Muscle layer of duodenum (tissue), 2 donors: ENCODE data around the gene KAT7.

Experiments used
- H3K27ac ChIP-seq: one replicate; pipeline ENCODE4 v1.7.0; 2013; ENCODE audit warnings: mild to moderate bottlenecking, low read length
- H3K27me3 ChIP-seq: one replicate; pipeline ENCODE4 v1.7.0; 2013; ENCODE audit warnings: low read depth, mild to moderate bottlenecking, control low read depth, low read length
- H3K36me3 ChIP-seq, 2 donors: one replicate each; pipeline ENCODE4 v1.7.0; 2013; ENCODE audit warnings: low read length in 2 of 2, control low read depth in 1 of 2, mild to moderate bottlenecking in 1 of 2; ENCODE audit not compliant: insufficient read depth in 2 of 2, control insufficient read depth in 1 of 2
- H3K4me1 ChIP-seq, 2 donors: one replicate each; pipeline ENCODE4 v1.7.0; 2013; ENCODE audit warnings: low read length in 2 of 2, mild to moderate bottlenecking in 2 of 2, control low read depth in 1 of 2, moderate library complexity in 1 of 2; ENCODE audit not compliant: insufficient read depth in 2 of 2, control insufficient read depth in 1 of 2
- H3K4me3 ChIP-seq, 2 donors: one replicate each; pipeline ENCODE4 v1.7.0; 2013; ENCODE audit warnings: low read length in 2 of 2, low read depth in 1 of 2, mild to moderate bottlenecking in 1 of 2
- H3K9me3 ChIP-seq, 2 donors: one replicate each; pipeline ENCODE4 v1.7.0; 2013; ENCODE audit warnings: low read length in 2 of 2, control low read depth in 1 of 2, mild to moderate bottlenecking in 1 of 2; ENCODE audit not compliant: control insufficient read depth in 1 of 2
- donor health status: healthy.

The KAT7 gene

GRCh38 chr17:49762151-49762941 is 26.1 kb upstream of the KAT7 start:
- H3K9me3 ChIP-seq: no peaks in the 10 kb centered on the region
- H3K27ac ChIP-seq: no peak overlapping the region
- H3K4me1 ChIP-seq: peaks cover 8 to 25% of the 10 kb centered on the region in 2 donors
- peak overlapping the region; percentile 66 to 87 for H3K4me3 ChIP-seq
- no peaks in the 10 kb centered on the region for H3K36me3 ChIP-seq
- H3K27me3 ChIP-seq: no peaks in the 10 kb centered on the region

- H3K27ac ChIP-seq: no peak within 1 kb of the TSS
Measured at GRCh38 chr17:49763735-49764558, 24.5 kb upstream of the KAT7 start, which contains the start of gene FAM117A. FAM117A (minus strand) TSS chr17:49764131; CDS start chr17:49764087, 44 bp downstream.

GRCh38 chr17:49764559-49765180 is 23.8 kb upstream of the KAT7 start:
- Histone ChIP-seq H3K4me3 (peak overlapping the region; percentile 64 to 87), H3K4me1 (peaks cover 8 to 24% of the 10 kb centered on the region in 2 donors), H3K27me3 (no peaks in the 10 kb centered on the region), H3K36me3 (no peaks in the 10 kb centered on the region), H3K9me3 (no peaks in the 10 kb centered on the region), H3K27ac (no peak overlapping the region)

More at GRCh38 chr17:49763735-49764558, 24.5 kb upstream of the KAT7 start, which contains the start of gene FAM117A:
- no peaks in the 10 kb centered on the region for H3K9me3 ChIP-seq
- no peaks in the 10 kb centered on the region for H3K36me3 ChIP-seq
- peaks cover 8 to 24% of the 10 kb centered on the region in 2 donors for H3K4me1 ChIP-seq
- no peaks in the 10 kb centered on the region for H3K27me3 ChIP-seq
- H3K4me3 ChIP-seq: peak within 1 kb of the TSS; percentile 66 to 87

- H3K36me3 ChIP-seq: no peaks in the 10 kb centered on the region
- H3K4me3 ChIP-seq: no peak overlapping the region
- H3K27ac ChIP-seq: no peak overlapping the region
- H3K9me3 ChIP-seq: no peaks in the 10 kb centered on the region
- no peaks in the 10 kb centered on the region for H3K27me3 ChIP-seq
- H3K4me1 ChIP-seq: peaks cover 3 to 17% of the 10 kb centered on the region in 2 donors
Measured at GRCh38 chr17:49766918-49767530, 21.5 kb upstream of the KAT7 start.

- no peaks in the 10 kb centered on the region for H3K36me3 ChIP-seq
- H3K9me3 ChIP-seq: no peaks in the 10 kb centered on the region
- no peak overlapping the region for H3K27ac ChIP-seq
- no peak overlapping the region for H3K4me3 ChIP-seq
- no peaks in the 10 kb centered on the region for H3K27me3 ChIP-seq
- H3K4me1 ChIP-seq: peaks cover 7 to 37% of the 10 kb centered on the region in 2 donors
Measured at GRCh38 chr17:49775546-49776260, 12.8 kb upstream of the KAT7 start.

- Histone ChIP-seq H3K36me3 (no peaks in the 10 kb centered on the region), H3K4me3 (peak overlapping the region in 1 of 2 donors; percentile 35), H3K27me3 (no peaks in the 10 kb centered on the region), H3K9me3 (no peaks in the 10 kb centered on the region), H3K4me1 (peaks cover 7 to 37% of the 10 kb centered on the region in 2 donors), H3K27ac (no peak overlapping the region)
Measured at GRCh38 chr17:49776551-49777300, 11.8 kb upstream of the KAT7 start.

GRCh38 chr17:49777563-49777962 is 10.9 kb upstream of the KAT7 start:
- Histone ChIP-seq H3K27me3 (no peaks in the 10 kb centered on the region), H3K27ac (no peak overlapping the region), H3K4me3 (no peak overlapping the region), H3K36me3 (no peaks in the 10 kb centered on the region), H3K4me1 (peaks cover 7 to 40% of the 10 kb centered on the region in 2 donors), H3K9me3 (no peaks in the 10 kb centered on the region)

- H3K27ac ChIP-seq: no peak overlapping the region
- peaks cover 17 to 56% of the 10 kb centered on the region in 2 donors for H3K4me1 ChIP-seq
- H3K4me3 ChIP-seq: no peak overlapping the region
- H3K9me3 ChIP-seq: no peaks in the 10 kb centered on the region
- no peaks in the 10 kb centered on the region for H3K36me3 ChIP-seq
- H3K27me3 ChIP-seq: no peaks in the 10 kb centered on the region
Measured at GRCh38 chr17:49779156-49779738, 9.2 kb upstream of the KAT7 start.

- no peak overlapping the region for H3K27ac ChIP-seq
Measured at GRCh38 chr17:49779739-49780231, 8.7 kb upstream of the KAT7 start.

More at GRCh38 chr17:49779739-49780231, 8.7 kb upstream of the KAT7 start:
- Histone ChIP-seq H3K9me3 (no peaks in the 10 kb centered on the region), H3K4me3 (no peak overlapping the region), H3K36me3 (no peaks in the 10 kb centered on the region), H3K27me3 (no peaks in the 10 kb centered on the region), H3K4me1 (peaks cover 17 to 59% of the 10 kb centered on the region in 2 donors)
